GOT3 (cell line): ENCODE data around the gene MIER3.

Experiments used
- DNase-seq: peaks from one replicate; lab custom pipeline; 2025; ENCODE audit warnings: mixed read lengths; lab: John Stamatoyannopoulos, UW

MIER3 gene

GRCh38 chr5:56959326-56959725, 7.4 kb upstream of the MIER3 start:
- no peak for DNase-seq

GRCh38 chr5:56958595-56958994, 6.7 kb upstream of the MIER3 start:
- no peak for DNase-seq

- DNase-seq: no peak
Observed at GRCh38 chr5:56954262-56954661, 2.3 kb upstream of the MIER3 start.

- DNase-seq: no peak
Observed at GRCh38 chr5:56951126-56951945, 587 bp downstream of the MIER3 start.

- DNase-seq: no peak
Observed at GRCh38 chr5:56950626-56951125, 1.2 kb downstream of the MIER3 start.

GRCh38 chr5:56947052-56947451, 4.9 kb downstream of the MIER3 start:
- DNase-seq: no peak

- DNase-seq: no peak
Observed at GRCh38 chr5:56941981-56942380, 9.9 kb downstream of the MIER3 start.

- no peak for DNase-seq
Observed at GRCh38 chr5:56938858-56939257, 13.1 kb downstream of the MIER3 start.

- DNase-seq: no peak
Observed at GRCh38 chr5:56934325-56934724, 17.6 kb downstream of the MIER3 start.

- no peak for DNase-seq
Observed at GRCh38 chr5:56922922-56923321, 29.0 kb downstream of the MIER3 start.

GRCh38 chr5:56919942-56920662, 31.8 kb downstream of the MIER3 start:
- no peak for DNase-seq

- DNase-seq: no peak
Observed at GRCh38 chr5:56918054-56918453, 33.9 kb downstream of the MIER3 start.

GRCh38 chr5:56917534-56917933, 34.4 kb downstream of the MIER3 start:
- no peak for DNase-seq

GRCh38 chr5:56914678-56915077, 37.2 kb downstream of the MIER3 start:
- DNase-seq: no peak

- no peak for DNase-seq
Observed at GRCh38 chr5:56913766-56914165, 38.2 kb downstream of the MIER3 start.

- DNase-seq: no peak
Observed at GRCh38 chr5:56910210-56910965, 41.5 kb downstream of the MIER3 start.

GRCh38 chr5:56909294-56910209, 42.4 kb downstream of the MIER3 start, which contains the start of gene SETD9:
Gene SETD9 (plus strand): TSS chr5:56909596. CDS start chr5:56909646, 50 bp downstream.
- DNase-seq: peak; percentile 91

GRCh38 chr5:56908942-56909293, 43.0 kb downstream of the MIER3 start:
- no peak for DNase-seq

GRCh38 chr5:56900858-56901578, 50.9 kb downstream of the MIER3 start:
- no peak for DNase-seq

GRCh38 chr5:56900395-56900794, 51.5 kb downstream of the MIER3 start:
- no peak for DNase-seq

GRCh38 chr5:56898213-56898612, 53.7 kb downstream of the MIER3 start:
- no peak for DNase-seq
